Activated CD4-positive, alpha-beta memory T cell treated with anti-CD3 and anti-CD28 coated beads, Interleukin-2, amount 10 ng/mL, durations not matched to agents 7 days and 5 days (primary cell): ENCODE results near the gene ZNF582. TPM values are rescaled to one million over a fixed set of nuclear protein-coding genes. Genes with fewer than 3 reads are reported as not detected.
A peak's percentile ranks its signal among the peaks of the same experiment; 100 is the strongest.
"Not testable (repeated sequence)": the region's sequence is repeated elsewhere in the genome, so short reads cannot be mapped to it uniquely, and the experiment has no call there.

Source experiments
- CTCF ChIA-PET: fragments of 350-600 bp; sonication (Branson Sonifier 250); formaldehyde crosslinking; loops from one replicate; lab custom pipeline; 2021; ENCODE audit warnings: antibody characterized with exemption, inconsistent platforms; lab: Charles Lee
- POLR2A ChIA-PET: fragments of 350-600 bp; sonication (Branson Sonifier 250); formaldehyde crosslinking; loops from one replicate; lab custom pipeline; 2021; ENCODE audit warnings: antibody characterized with exemption; lab: Charles Lee
- DNase-seq: peaks from one replicate; pipeline ENCODE4 v3.0.0-alpha.2; 2020
- H3K27ac Mint-ChIP-seq: one replicate; pipeline ENCODE4 v1.8.0; 2021; ENCODE audit warnings: mild to moderate bottlenecking, mixed read lengths
- H3K27me3 Mint-ChIP-seq: one replicate; pipeline ENCODE4 v1.8.0; 2021; ENCODE audit warnings: mixed read lengths
- H3K36me3 Mint-ChIP-seq: one replicate; pipeline ENCODE4 v1.8.0; 2021; ENCODE audit warnings: low read depth, mixed read lengths
- H3K4me1 Mint-ChIP-seq: one replicate; pipeline ENCODE4 v1.8.0; 2021; ENCODE audit warnings: mixed read lengths
- H3K4me3 Mint-ChIP-seq: one replicate; pipeline ENCODE4 v1.8.0; 2021; ENCODE audit warnings: mild to moderate bottlenecking, mixed read lengths
- H3K9me3 Mint-ChIP-seq: one replicate; pipeline ENCODE4 v1.8.0; 2021; ENCODE audit warnings: mixed read lengths
- total RNA-seq, 2 experiments: library from RNA; stranded (reverse); gene quantifications; one replicate each; pipeline ENCODE4 v1.2.3, GENCODE V29; 2021

Gene ZNF582
- total RNA-seq, 2 experiments from 2014 or later = 0.93 to 1.5 TPM

DNA sequence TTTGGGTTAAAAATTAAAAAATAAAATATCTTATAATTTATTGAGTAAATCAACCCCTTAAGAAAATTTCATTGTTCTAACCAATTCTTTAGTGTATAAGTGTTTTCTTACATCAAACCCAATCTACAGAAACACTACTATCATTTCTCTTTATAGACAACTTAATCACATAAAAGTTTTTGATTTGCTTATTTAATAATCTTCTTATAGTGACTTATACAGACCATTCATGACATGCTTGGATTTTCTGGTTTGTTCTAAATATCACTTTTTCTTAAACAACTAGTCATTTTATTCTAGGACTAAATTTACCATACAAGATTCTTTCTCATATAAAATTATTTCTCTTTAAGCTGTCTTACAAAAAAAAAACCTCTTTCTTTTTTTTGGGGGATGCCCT is 51.4 kb downstream of the ZNF582 start:
- Mint-ChIP-seq H3K9me3 (peaks cover 19% of the 10 kb centered on the region), H3K36me3 (no peaks in the 10 kb centered on the region), H3K27me3 (no peaks in the 10 kb centered on the region), H3K27ac (no peak overlapping the region), H3K4me1 (no peaks in the 10 kb centered on the region), H3K4me3 (no peak overlapping the region)
- CTCF ChIA-PET = interaction anchor here (0.9 to 1.2 kb wide), 2 partner anchors 32 to 88 kb away, joined by 3 read pairs; no protein-coding TSS in a partner anchor
- no peak for DNase-seq
- POLR2A ChIA-PET = no interaction called here

DNA sequence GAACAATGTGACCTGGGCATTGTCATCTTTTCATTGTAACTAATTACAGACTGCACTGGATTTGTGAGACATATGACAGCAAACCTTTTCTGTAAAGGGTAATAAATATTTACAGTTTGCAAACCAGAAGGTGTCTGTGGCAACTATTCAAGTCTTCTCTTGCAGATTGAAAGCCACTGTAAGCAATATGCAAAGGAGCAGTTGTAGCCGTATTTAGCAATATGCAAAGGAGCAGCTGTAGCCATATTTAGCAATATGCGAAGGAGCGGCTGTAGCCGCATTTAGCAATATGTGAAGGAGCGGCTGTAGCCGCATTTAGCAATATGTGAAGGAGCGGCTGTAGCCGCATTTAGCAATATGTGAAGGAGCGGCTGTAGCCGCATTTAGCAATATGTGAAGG is 54.3 kb downstream of the ZNF582 start:
- CTCF ChIA-PET, H3K36me3 Mint-ChIP-seq: not testable (repeated sequence)

DNA sequence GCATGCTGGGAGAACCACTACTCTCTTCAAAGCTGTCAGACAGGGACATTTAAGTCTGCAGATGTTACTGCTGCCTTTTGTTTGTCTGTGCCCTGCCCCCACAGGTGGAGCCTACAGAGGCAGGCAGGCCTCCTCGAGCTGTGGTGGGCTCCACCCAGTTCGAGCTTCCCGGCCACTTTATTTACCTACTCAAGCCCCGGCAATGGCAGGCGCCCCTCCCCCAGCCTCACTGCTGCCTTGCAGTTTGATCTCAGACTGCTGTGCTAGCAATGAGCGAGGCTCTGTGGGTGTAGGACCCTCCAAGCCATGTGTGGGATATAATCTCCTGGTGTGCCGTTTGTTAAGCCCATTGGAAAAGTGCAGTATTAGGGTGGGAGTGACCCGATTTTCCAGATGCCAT is 56.3 kb downstream of the ZNF582 start:
- peaks cover 12% of the 10 kb centered on the region for H3K9me3 Mint-ChIP-seq

More for the DNA sequence above, 54.3 kb downstream of the ZNF582 start:
- H3K27me3 Mint-ChIP-seq, DNase-seq, H3K27ac Mint-ChIP-seq, H3K4me3 Mint-ChIP-seq, POLR2A ChIA-PET, H3K4me1 Mint-ChIP-seq: not testable (repeated sequence)
- peaks cover 19% of the 10 kb centered on the region for H3K9me3 Mint-ChIP-seq

DNA sequence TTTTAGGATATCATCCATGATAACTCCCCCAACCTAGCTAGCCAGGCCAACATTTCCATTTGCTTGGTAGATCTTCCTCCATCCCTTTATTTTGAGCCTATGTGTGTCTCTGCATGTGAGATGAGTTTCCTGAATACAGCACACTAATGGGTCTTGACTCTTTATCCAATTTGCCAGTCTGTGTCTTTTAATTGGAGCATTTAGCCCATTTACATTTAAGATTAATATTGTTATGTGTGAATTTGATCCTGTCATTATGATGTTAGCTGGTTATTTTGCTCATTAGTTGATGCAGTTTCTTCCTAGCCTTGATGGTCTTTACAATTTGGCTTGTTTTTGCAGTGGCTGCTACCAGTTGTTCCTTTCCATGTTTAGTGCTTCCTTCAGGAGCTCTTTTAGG is 58.0 kb downstream of the ZNF582 start:
- CTCF ChIA-PET = interaction anchor here (0.7 to 5.1 kb wide), 2 partner anchors 81 to 254 kb away, joined by 3 to 155 read pairs; no protein-coding TSS in a partner anchor
- H3K4me3 Mint-ChIP-seq, POLR2A ChIA-PET, DNase-seq, H3K27me3 Mint-ChIP-seq, H3K9me3 Mint-ChIP-seq, H3K4me1 Mint-ChIP-seq, H3K36me3 Mint-ChIP-seq, H3K27ac Mint-ChIP-seq: not testable (repeated sequence)

More for the DNA sequence above, 56.3 kb downstream of the ZNF582 start:
- H3K4me3 Mint-ChIP-seq, H3K27me3 Mint-ChIP-seq, H3K4me1 Mint-ChIP-seq, H3K27ac Mint-ChIP-seq, CTCF ChIA-PET, H3K36me3 Mint-ChIP-seq, POLR2A ChIA-PET, DNase-seq: not testable (repeated sequence)

DNA sequence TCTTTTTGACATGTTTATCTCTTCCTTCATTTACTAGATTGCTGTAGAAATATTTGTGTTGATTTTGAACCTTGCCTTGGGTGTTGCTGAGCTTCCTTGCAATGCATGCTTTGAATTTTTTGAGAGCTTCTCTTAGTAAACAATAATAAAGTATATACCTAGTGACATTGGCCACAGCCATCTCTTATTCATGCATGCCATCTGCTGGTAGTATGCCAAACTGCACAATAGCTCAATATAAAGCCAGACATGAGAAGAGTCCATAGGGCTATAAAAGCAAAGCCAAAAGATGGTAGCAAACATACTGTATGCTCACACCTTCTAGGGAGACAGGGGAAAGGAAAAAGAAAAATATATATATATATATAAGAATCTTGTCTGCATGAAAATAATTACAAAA is 59.8 kb downstream of the ZNF582 start:
- H3K36me3 Mint-ChIP-seq = no peaks in the 10 kb centered on the region
- DNase-seq = peak; percentile 44
- no peak overlapping the region for H3K27ac Mint-ChIP-seq
- H3K9me3 Mint-ChIP-seq = no peaks in the 10 kb centered on the region
- H3K4me1 Mint-ChIP-seq = no peaks in the 10 kb centered on the region
- no peak overlapping the region for H3K4me3 Mint-ChIP-seq
- ChIA-PET CTCF (interaction anchor here (0.5 to 5.1 kb wide), 23 partner anchors 12 to 701 kb away, joined by 3 to 155 read pairs (median 3); partner anchors contain the start of gene ZSCAN5A), POLR2A (interaction anchor here (0.7 to 1.1 kb wide), 3 partner anchors 80 to 701 kb away, joined by 3 to 4 read pairs (median 4); no protein-coding TSS in a partner anchor)
- H3K27me3 Mint-ChIP-seq = peaks cover 11% of the 10 kb centered on the region

Other genes with a start within 250 kb of the ZNF582 start
- gene GALP, start 217.5 kb downstream of the ZNF582 start, total RNA-seq = not detected
- not detected for gene ZSCAN5B, start 195.8 kb downstream of the ZNF582 start, total RNA-seq
- not detected for gene ZSCAN5C, start 191.3 kb downstream of the ZNF582 start, total RNA-seq
- gene EDDM13, start 120.8 kb downstream of the ZNF582 start, total RNA-seq = 1 to 10 TPM; 1.4 to 2.9 TPM
- gene ZSCAN5A, start 78.7 kb downstream of the ZNF582 start, total RNA-seq = 1 to 10 TPM; 6.2 to 6.7 TPM
- gene ZNF583, start 10.8 kb upstream of the ZNF582 start, total RNA-seq = 1 to 10 TPM; 3.9 to 4.1 TPM
- not detected for gene ZNF667, start 83.8 kb upstream of the ZNF582 start, total RNA-seq
- under 1 TPM; 0.13 to 0.28 TPM for gene ZNF471, start 114.3 kb upstream of the ZNF582 start, total RNA-seq
- gene ZFP28, start 145.4 kb upstream of the ZNF582 start, total RNA-seq = 1 to 10 TPM; 3.1 to 3.8 TPM
- gene ZNF470, start 173.9 kb upstream of the ZNF582 start, total RNA-seq = 1 to 10 TPM; 2.5 TPM
- gene ZNF71, start 201.8 kb upstream of the ZNF582 start, total RNA-seq = 1 to 10 TPM; 4.8 to 4.9 TPM
- under 1 TPM in 1 of 2 experiments, not detected in 1; 0.33 TPM for gene SMIM17, start 249.6 kb upstream of the ZNF582 start, total RNA-seq